ENCODE measurements around the gene DHCR24.
A peak's percentile ranks its signal among the peaks of the same experiment; 100 is the strongest.
"Not testable (repeated sequence)": the region's sequence is repeated elsewhere in the genome, so short reads cannot be mapped to it uniquely, and the experiment has no call there.

The DHCR24 gene

GRCh38 chr1:54885807-54886723 lies 930 bp downstream of the DHCR24 start:
- peak; percentile 76 for DNase-seq

DNA sequence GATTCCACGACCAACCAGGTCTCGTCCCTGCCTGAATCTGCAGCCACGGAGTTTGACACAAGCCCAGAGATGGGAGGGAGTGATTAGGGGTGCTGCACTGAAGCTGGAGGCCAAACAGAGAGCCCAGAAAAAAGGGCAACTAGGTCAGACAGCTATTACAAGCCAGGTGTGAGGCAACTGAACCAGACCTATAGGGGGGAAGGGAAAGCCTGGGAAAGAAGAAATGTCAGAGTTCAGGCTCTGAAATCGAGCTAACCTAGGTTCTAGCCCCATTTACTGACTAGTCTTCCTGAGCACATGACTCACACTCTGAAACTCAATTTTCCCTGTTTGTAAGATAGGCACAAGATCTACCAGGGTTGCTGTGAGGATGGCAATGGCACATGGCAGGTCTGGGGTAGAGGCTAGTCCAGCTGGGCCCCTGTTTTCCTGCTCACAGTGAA lies 1.7 kb downstream of the DHCR24 start:
- no peak for DNase-seq

- DNase-seq, result no peak
Measured at GRCh38 chr1:54884768-54885167, 2.2 kb downstream of the DHCR24 start.

DNA sequence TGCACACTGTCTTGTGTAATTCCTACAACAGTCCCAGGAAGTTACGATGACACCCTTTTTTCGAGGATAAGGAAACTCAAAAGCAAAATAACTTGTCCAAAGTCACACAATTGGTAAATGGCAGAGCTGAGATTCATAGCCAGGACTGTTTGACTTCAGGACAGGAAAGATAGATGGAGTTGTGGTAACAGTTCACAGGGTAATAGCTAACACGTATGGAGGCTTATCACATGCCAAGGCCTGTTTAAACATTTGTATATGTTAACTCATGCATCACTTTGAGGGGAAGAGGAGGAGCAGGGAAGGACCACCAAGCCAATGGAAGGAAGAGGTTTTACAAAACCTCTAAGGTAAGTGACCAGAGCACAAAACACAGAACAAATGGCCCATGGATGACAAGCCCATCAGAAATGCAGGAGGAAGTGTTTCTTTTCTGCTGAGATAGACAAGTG lies 2.8 kb downstream of the DHCR24 start:
- no peak for DNase-seq

GRCh38 chr1:54883349-54884102 lies 3.5 kb downstream of the DHCR24 start:
- no peak for DNase-seq

GRCh38 chr1:54882519-54882918 lies 4.5 kb downstream of the DHCR24 start:
- no peak for DNase-seq

DNA sequence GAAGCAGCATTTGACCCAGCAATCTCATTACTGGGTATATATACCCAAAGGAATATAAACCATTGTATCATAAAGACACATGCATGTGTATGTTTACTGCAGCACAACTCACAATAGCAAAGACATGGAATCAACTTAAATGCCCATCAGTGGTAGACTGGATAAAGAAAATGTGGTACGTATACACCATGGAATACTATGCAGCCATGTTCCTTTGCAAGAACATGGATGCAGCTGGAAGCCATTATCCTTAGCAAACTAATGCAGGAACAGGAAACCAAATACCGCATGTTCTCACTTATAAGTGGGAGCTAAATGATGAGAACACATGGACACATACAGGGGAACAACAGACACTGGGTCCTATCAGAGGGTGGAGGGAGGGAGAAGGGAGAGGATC lies 5.4 kb downstream of the DHCR24 start:
- not testable (repeated sequence) for DNase-seq

- DNase-seq, result no peak
Measured at GRCh38 chr1:54879872-54880271, 7.1 kb downstream of the DHCR24 start.

DNA sequence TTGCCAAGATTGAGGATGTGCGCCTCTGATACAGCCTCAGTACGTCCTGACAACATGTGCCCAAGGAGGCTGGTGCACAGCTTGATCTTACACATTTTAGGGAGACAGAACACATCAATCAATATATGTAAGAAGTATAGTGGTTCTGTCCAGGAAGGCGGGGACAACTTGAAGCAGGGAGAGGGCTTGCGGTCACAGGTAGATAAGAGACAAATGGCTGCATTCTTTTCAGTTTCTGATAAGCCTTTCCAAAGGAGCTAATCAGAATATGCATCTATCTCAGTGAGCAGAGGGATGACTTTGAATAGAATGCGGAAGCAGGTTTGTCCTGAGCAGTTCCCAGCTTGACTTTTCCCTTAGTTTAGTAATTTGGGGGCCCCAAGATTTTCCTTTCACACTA lies 10.2 kb downstream of the DHCR24 start:
- no peak for DNase-seq

DNA sequence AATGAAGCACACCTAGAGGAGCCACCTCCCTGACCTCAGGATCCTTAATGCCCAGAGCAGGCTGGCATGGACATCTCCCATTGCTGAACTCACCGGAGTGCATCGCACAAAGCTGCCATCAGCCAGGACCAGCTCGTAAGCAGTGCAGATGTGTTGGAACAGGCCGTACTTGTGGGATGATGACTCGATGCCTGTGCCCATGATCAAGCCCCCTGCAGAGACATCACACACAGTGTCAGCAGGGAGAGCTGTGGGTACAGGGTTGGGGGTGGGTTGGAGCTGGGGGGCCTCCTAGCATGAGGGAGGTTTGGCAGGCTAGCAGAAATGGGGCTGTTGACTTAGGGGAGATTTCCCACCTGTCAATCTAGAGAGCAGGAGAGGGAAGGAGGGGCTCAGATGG lies 12.0 kb downstream of the DHCR24 start:
- no peak for DNase-seq

DNA sequence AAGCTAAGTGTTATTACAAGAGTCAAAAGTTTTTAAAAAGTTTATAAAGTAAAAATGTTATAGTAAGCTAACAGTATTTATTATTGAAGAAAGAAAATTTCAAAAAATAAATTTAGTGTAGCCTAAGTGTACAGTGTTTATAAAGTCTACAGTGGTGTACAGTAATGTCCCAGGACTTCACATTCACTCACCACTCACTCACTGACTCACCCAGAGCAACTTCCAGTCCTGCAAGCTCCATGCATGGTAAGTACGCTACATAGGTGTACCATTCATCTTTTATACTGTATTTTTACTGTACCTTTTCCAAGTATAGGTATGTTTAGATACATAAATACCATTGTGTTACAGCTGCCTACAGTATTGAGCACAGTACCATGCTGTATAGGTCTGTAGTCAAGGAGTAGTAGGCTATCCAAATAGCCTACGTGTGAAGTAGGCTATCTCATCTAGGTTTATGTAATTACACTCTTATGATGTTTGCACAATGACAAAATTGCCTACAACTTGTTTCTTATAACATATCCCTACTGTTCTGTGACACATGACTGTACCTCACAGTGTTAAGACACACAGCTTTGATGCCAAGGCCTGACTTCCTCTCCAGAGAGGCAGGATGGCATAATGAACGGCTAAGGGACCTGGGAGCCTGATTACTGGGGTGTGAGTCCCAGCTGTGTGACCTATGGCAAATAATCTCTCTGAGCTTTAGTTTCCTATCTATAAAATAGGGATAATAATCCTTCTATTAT lies 12.7 kb downstream of the DHCR24 start:
- no peak for DNase-seq

- DNase-seq, result no peak
Measured at GRCh38 chr1:54872036-54872331, 15.0 kb downstream of the DHCR24 start.

DNA sequence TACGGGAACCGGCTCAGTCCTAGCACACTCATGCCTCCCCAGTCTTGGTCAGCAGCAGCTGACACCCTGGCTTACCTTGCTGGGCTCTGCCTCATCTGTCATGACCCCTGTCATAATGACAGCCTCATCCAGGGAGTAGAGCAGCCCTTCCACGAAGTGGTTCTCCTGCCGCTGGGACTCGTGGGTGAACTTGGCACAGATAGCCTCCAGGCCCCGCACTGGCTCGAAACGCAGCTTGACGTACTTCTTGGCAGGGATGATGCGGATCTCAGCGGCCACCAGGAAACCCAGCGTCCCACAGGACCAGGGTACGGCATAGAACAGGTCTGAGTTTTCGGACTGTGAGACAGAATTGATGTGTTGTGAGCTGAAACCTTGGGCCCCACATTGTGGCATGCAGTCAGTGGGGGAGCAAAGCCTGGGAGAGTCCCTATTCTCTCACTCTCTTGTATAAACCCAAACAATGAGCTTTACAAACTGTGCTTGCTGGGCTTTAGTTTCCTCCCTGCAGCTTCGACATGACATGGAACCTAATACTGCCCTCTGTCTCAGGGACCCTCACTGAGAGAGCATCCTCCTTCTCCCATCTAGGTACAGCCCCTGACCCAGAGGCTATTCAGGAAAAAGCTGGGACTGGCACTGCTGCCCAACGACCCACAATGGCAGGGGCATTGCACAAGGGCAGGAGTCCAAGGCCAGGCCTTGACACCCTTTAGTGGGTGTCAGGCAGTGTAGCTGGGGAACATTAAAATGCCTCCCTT lies 15.5 kb downstream of the DHCR24 start:
- DNase-seq, result no peak

- no peak for DNase-seq
Measured at GRCh38 chr1:54870869-54871268, 16.1 kb downstream of the DHCR24 start.

DNA sequence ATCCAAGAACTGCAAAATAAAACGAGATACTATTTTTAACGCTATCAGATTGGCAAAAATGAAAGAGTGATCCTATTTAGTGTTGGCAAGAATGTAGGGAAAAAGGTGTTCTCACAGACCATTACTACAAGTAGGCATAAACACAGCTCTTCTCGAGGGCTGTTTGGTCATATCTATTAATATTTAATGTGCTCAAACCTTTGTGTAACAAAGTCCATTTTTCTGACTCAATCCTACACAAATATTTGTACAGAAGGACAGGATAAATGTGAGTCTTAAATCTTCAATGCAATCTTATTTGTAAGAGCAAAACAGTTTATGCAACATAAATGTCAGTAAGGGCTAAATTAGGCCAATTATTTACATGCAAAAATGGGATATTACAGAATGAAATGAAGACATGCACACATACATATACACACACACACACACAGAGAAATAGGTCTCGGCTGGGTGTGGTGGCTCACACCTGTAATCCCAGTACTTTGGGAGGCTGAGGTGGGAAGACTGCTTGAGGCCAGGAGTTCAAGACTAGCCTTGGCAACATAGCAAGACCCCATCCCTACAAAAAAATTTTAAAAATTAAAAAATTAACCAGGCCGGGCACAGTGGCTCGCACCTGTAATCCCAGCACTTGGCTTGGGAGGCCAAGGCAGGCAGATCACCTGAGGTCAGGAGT lies 17.7 kb downstream of the DHCR24 start:
- no peak for DNase-seq

- no peak for DNase-seq
Measured at GRCh38 chr1:54867717-54868057, 19.3 kb downstream of the DHCR24 start.

DNA sequence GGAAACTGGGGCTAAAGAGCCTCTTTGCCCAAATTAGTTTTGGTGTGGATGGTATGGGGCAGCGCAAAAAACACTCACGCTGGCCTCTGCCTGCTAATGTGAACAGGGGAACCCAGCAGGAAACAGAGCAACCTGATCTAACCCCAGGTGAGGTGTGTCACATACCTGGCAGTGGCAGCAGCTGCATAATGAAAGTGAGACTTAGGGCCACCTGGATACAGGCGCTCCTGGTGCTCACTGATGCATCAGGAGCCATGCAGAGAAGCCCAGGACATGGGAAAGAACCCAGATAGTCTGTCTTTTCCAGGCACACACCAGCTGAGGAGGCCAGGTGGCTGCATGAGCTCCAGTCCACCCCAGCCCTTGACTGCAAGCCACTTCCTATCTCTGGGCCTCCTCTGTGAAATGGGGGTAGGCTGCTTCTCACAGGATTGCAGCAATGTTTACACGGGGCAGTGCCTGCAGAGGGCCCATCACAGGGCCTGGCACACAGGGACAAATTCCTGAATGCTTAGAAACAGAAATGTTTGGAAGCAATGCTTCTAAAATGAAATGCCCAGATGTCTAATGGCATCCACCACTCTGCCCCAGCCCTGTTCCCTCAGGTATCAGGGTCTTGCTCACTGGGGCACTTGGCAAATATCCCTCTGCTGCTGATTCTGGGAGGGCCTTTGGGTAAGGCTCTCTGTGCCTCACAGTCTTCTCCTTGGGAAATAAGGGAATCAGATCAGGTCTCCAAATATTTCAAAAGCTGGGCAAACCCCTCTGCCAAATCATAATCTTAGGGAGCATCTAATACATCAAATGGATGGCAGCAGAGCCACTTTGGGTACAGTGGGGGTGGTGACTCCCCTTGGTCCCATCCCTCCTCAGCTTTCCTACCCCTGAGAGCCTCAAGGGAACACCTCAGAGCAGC lies 19.9 kb downstream of the DHCR24 start:
- no peak for DNase-seq

GRCh38 chr1:54865238-54866073 lies 21.5 kb downstream of the DHCR24 start:
- DNase-seq, result no peak

GRCh38 chr1:54864460-54865208 lies 22.4 kb downstream of the DHCR24 start:
- DNase-seq, result no peak
